Neural progenitor cell (in vitro differentiated cells): ENCODE results near the gene CLRN3. TPM values are rescaled to one million over a fixed set of nuclear protein-coding genes. Genes with fewer than 3 reads are reported as not detected.

Experiments used
- DNase-seq: peaks from one replicate; pipeline ENCODE4 v3.0.0-alpha.2; 2016; ENCODE audit warnings: low spot score
- H2AFZ ChIP-seq: fragments of 200-600 bp; sonication (generic); replicated peaks from 2 replicates; pipeline ENCODE4 v1.6.1; 2016; ENCODE audit warnings: antibody characterized with exemption
- H3F3A ChIP-seq: fragments of 200-600 bp; sonication (generic); 2 replicates; pipeline ENCODE4 v1.6.1; 2016; ENCODE audit warnings: antibody characterized with exemption, low read depth
- H3K27ac ChIP-seq: fragments of 200-600 bp; sonication (generic); 2 replicates; pipeline ENCODE4 v1.5.1; 2016; ENCODE audit warnings: mild to moderate bottlenecking
- H3K27me3 ChIP-seq: fragments of 200-600 bp; sonication (generic); 2 replicates; pipeline ENCODE4 v1.6.1; 2016; ENCODE audit warnings: mild to moderate bottlenecking, moderate library complexity
- H3K36me3 ChIP-seq: fragments of 200-600 bp; sonication (generic); 2 replicates; pipeline ENCODE4 v1.5.1; 2016
- H3K4me1 ChIP-seq: fragments of 200-600 bp; sonication (generic); 2 replicates; pipeline ENCODE4 v1.6.1; 2016; ENCODE audit warnings: mixed run types
- H3K4me2 ChIP-seq: fragments of 200-600 bp; sonication (generic); 2 replicates; pipeline ENCODE4 v1.6.1; 2016
- H3K4me3 ChIP-seq: fragments of 200-600 bp; sonication (generic); 2 replicates; pipeline ENCODE4 v1.5.1; 2016
- H3K79me2 ChIP-seq: fragments of 200-600 bp; sonication (generic); 2 replicates; pipeline ENCODE4 v1.6.1; 2016; ENCODE audit warnings: low read depth
- H3K9ac ChIP-seq: fragments of 200-600 bp; sonication (generic); 2 replicates; pipeline ENCODE4 v1.6.1; 2016
- H3K9me3 ChIP-seq: fragments of 200-600 bp; sonication (generic); 2 replicates; pipeline ENCODE4 v1.5.1; 2016; ENCODE audit warnings: low read depth
- H4K20me1 ChIP-seq: fragments of 200-600 bp; sonication (generic); 2 replicates; pipeline ENCODE4 v1.6.1; 2016; ENCODE audit warnings: low read depth
- H3K27ac Mint-ChIP-seq: 3 replicates; pipeline ENCODE4 v1.8.0; 2021; ENCODE audit warnings: mixed read lengths
- H3K27me3 Mint-ChIP-seq: 2 replicates; pipeline ENCODE4 v1.8.0; 2022; ENCODE audit warnings: low read depth, mild to moderate bottlenecking, inconsistent platforms, moderate library complexity, mixed read lengths; ENCODE audit not compliant: insufficient read depth
- H3K36me3 Mint-ChIP-seq: 3 replicates; pipeline ENCODE4 v1.8.0; 2021; ENCODE audit warnings: mixed read lengths
- H3K4me1 Mint-ChIP-seq: 3 replicates; pipeline ENCODE4 v1.8.0; 2021; ENCODE audit warnings: mixed read lengths
- H3K4me3 Mint-ChIP-seq: 3 replicates; pipeline ENCODE4 v1.8.0; 2021; ENCODE audit warnings: mild to moderate bottlenecking, moderate library complexity, mixed read lengths
- H3K9me3 Mint-ChIP-seq: 3 replicates; pipeline ENCODE4 v1.8.0; 2020; ENCODE audit warnings: mixed read lengths
- CTCF ChIP-seq: fragments of 200-600 bp; sonication (generic); IDR thresholded peaks from 2 replicates; pipeline ENCODE4 v1.5.1; 2017; ENCODE audit warnings: antibody characterized with exemption, mild to moderate bottlenecking
- EZH2 ChIP-seq: fragments of 200-600 bp; sonication (generic); IDR thresholded peaks from 2 replicates; pipeline ENCODE4 v1.6.1; 2017; ENCODE audit warnings: antibody characterized with exemption, mild to moderate bottlenecking, moderate library complexity
- EZH2phosphoT487 ChIP-seq: fragments of 200-600 bp; sonication (generic); IDR thresholded peaks from 2 replicates; pipeline ENCODE4 v1.6.1; 2017; ENCODE audit warnings: antibody characterized with exemption
- total RNA-seq: library from RNA; depleted of rRNA; stranded (reverse); fragments of >200 nt; gene quantifications from 2 replicates; pipeline ENCODE4 v1.2.3, GENCODE V29; 2015; ENCODE audit warnings: low replicate concordance

The CLRN3 gene
- total RNA-seq, 1 donor from 2014 or later, result not detected

- Mint-ChIP-seq H3K36me3 (no peaks in the 10 kb centered on the region), H3K27ac (no peak overlapping the region), H3K4me3 (peak overlapping the region; percentile 38), H3K27me3 (peaks cover 22% of the 10 kb centered on the region), H3K9me3 (no peaks in the 10 kb centered on the region), H3K4me1 (peaks cover 25% of the 10 kb centered on the region)
- Histone ChIP-seq H3K4me3 (no peak overlapping the region), H2AFZ (no peak overlapping the region), H3K4me2 (no peak overlapping the region), H4K20me1 (no peaks in the 10 kb centered on the region), H3K27me3 (peaks cover 52% of the 10 kb centered on the region), H3F3A (no peaks in the 10 kb centered on the region), H3K36me3 (no peaks in the 10 kb centered on the region), H3K79me2 (no peaks in the 10 kb centered on the region), H3K27ac (no peak overlapping the region), H3K4me1 (peaks cover 5% of the 10 kb centered on the region), H3K9me3 (no peaks in the 10 kb centered on the region), H3K9ac (no peak overlapping the region)
- TF ChIP-seq EZH2phosphoT487 (no peak), EZH2 (no peak), CTCF (no peak)
- no peak for DNase-seq
These were observed 16.2 kb upstream of the CLRN3 start for GRCh38 chr10:127908959-127909267.

- no peaks in the 10 kb centered on the region for H3K36me3 Mint-ChIP-seq
- H3K27me3 ChIP-seq, result peaks cover 52% of the 10 kb centered on the region
- no peaks in the 10 kb centered on the region for H3F3A ChIP-seq
- no peak overlapping the region for H3K27ac Mint-ChIP-seq
- H3K9ac ChIP-seq, result no peak overlapping the region
- no peak overlapping the region for H3K4me3 ChIP-seq
- peak overlapping the region; percentile 75 for H3K4me3 Mint-ChIP-seq
- H3K36me3 ChIP-seq, result no peaks in the 10 kb centered on the region
- H3K4me2 ChIP-seq, result no peak overlapping the region
- H3K9me3 ChIP-seq, result no peaks in the 10 kb centered on the region
- H3K79me2 ChIP-seq, result no peaks in the 10 kb centered on the region
- no peak overlapping the region for H3K27ac ChIP-seq
- peaks cover 18% of the 10 kb centered on the region for H3K27me3 Mint-ChIP-seq
- TF ChIP-seq EZH2 (no peak), CTCF (no peak), EZH2phosphoT487 (no peak)
- peaks cover 5% of the 10 kb centered on the region for H3K4me1 ChIP-seq
- H2AFZ ChIP-seq, result no peak overlapping the region
- DNase-seq, result no peak
- no peaks in the 10 kb centered on the region for H4K20me1 ChIP-seq
- H3K9me3 Mint-ChIP-seq, result no peaks in the 10 kb centered on the region
- H3K4me1 Mint-ChIP-seq, result peaks cover 25% of the 10 kb centered on the region
These were observed 15.6 kb upstream of the CLRN3 start for GRCh38 chr10:127908106-127908958.

- Histone ChIP-seq H3K4me3 (peak overlapping the region; percentile 92), H3K4me2 (peak overlapping the region; percentile 99), H2AFZ (peak overlapping the region; percentile 98), H3F3A (no peaks in the 10 kb centered on the region), H3K4me1 (peaks cover 5% of the 10 kb centered on the region), H3K9me3 (no peaks in the 10 kb centered on the region), H3K36me3 (no peaks in the 10 kb centered on the region), H3K27ac (no peak overlapping the region), H3K79me2 (no peaks in the 10 kb centered on the region), H3K9ac (no peak overlapping the region), H3K27me3 (peaks cover 52% of the 10 kb centered on the region), H4K20me1 (no peaks in the 10 kb centered on the region)
- Mint-ChIP-seq H3K4me3 (peak overlapping the region; percentile 75), H3K36me3 (no peaks in the 10 kb centered on the region), H3K9me3 (no peaks in the 10 kb centered on the region), H3K27me3 (peaks cover 18% of the 10 kb centered on the region), H3K4me1 (peaks cover 22% of the 10 kb centered on the region), H3K27ac (no peak overlapping the region)
- no peak for DNase-seq
- TF ChIP-seq CTCF (no peak), EZH2 (peak; percentile 88), EZH2phosphoT487 (peak; percentile 83)
These were observed 14.8 kb upstream of the CLRN3 start for GRCh38 chr10:127907411-127908105.
